Activated T-cell treated with anti-CD3 and anti-CD28 coated beads, Interleukin-2, amount 50 U/mL, for 4 hours (primary cell): Measurements from ENCODE around the gene TRAF2. TPM values are rescaled to one million over a fixed set of nuclear protein-coding genes. Genes with fewer than 3 reads are reported as not detected.

Experiments used
- ATAC-seq, 2 donors: fragments of 200-7000 bp; cut with Tn5 transposase; one replicate each; pipeline ENCODE4 v1.10.0; 2021
- DNase-seq: peaks from one replicate; pipeline ENCODE4 v3.0.0-alpha.2; 2020
- H3K27me3 Mint-ChIP-seq: one replicate; pipeline ENCODE4 v1.8.0; 2021; ENCODE audit warnings: low read depth, mixed read lengths
- H3K36me3 Mint-ChIP-seq: one replicate; pipeline ENCODE4 v1.8.0; 2022; ENCODE audit warnings: mixed read lengths; ENCODE audit not compliant: insufficient read depth
- H3K4me1 Mint-ChIP-seq: one replicate; pipeline ENCODE4 v1.8.0; 2021; ENCODE audit warnings: low read depth, mixed read lengths
- H3K4me3 Mint-ChIP-seq: one replicate; pipeline ENCODE4 v1.8.0; 2021; ENCODE audit warnings: mild to moderate bottlenecking, moderate library complexity, mixed read lengths
- H3K9me3 Mint-ChIP-seq: one replicate; pipeline ENCODE4 v1.8.0; 2021; ENCODE audit warnings: mixed read lengths
- total RNA-seq, 3 donors: library from RNA; stranded (reverse); gene quantifications; one replicate each; pipeline ENCODE4 v1.2.1, GENCODE V29; 2021

TRAF2 gene
- total RNA-seq, 3 donors from 2014 or later, result 64.3 to 73.4 (median 68.8) TPM

- peaks cover 9% of the 10 kb centered on the region for H3K4me1 Mint-ChIP-seq
- H3K27me3 Mint-ChIP-seq, result no peaks in the 10 kb centered on the region
- DNase-seq (no peak), ATAC-seq (no peak)
- H3K9me3 Mint-ChIP-seq, result no peaks in the 10 kb centered on the region
- peak overlapping the region; percentile 69 for H3K4me3 Mint-ChIP-seq
- H3K36me3 Mint-ChIP-seq, result peaks cover 7% of the 10 kb centered on the region
Measured at GRCh38 chr9:136945333-136946227, 59.3 kb downstream of the TRAF2 start.

- Mint-ChIP-seq H3K9me3 (no peaks in the 10 kb centered on the region), H3K4me3 (no peak overlapping the region), H3K4me1 (peaks cover 9% of the 10 kb centered on the region), H3K27me3 (no peaks in the 10 kb centered on the region), H3K36me3 (peaks cover 4% of the 10 kb centered on the region)
- no peak for DNase-seq
- no peak for ATAC-seq
Measured at GRCh38 chr9:136946228-136947027, 60.1 kb downstream of the TRAF2 start.

GRCh38 chr9:136947028-136947891 lies 60.9 kb downstream of the TRAF2 start:
- no peak for DNase-seq
- no peaks in the 10 kb centered on the region for H3K36me3 Mint-ChIP-seq
- peaks cover 7% of the 10 kb centered on the region for H3K4me1 Mint-ChIP-seq
- no peak for ATAC-seq
- H3K9me3 Mint-ChIP-seq, result no peaks in the 10 kb centered on the region
- H3K27me3 Mint-ChIP-seq, result no peaks in the 10 kb centered on the region
- no peak overlapping the region for H3K4me3 Mint-ChIP-seq

- ATAC-seq, result no peak
- H3K4me3 Mint-ChIP-seq, result peak overlapping the region; percentile 80
- no peaks in the 10 kb centered on the region for H3K27me3 Mint-ChIP-seq
- H3K4me1 Mint-ChIP-seq, result peaks cover 7% of the 10 kb centered on the region
- H3K9me3 Mint-ChIP-seq, result no peaks in the 10 kb centered on the region
- no peak for DNase-seq
- H3K36me3 Mint-ChIP-seq, result no peaks in the 10 kb centered on the region
Measured at GRCh38 chr9:136947955-136948510, 61.7 kb downstream of the TRAF2 start.

- Mint-ChIP-seq H3K4me3 (peak overlapping the region; percentile 80), H3K4me1 (peaks cover 7% of the 10 kb centered on the region), H3K27me3 (no peaks in the 10 kb centered on the region), H3K36me3 (no peaks in the 10 kb centered on the region), H3K9me3 (no peaks in the 10 kb centered on the region)
- peak in 1 of 2 donors; percentile 2 for ATAC-seq
- DNase-seq, result no peak
Measured at GRCh38 chr9:136949239-136949816, 63.0 kb downstream of the TRAF2 start.

- H3K36me3 Mint-ChIP-seq, result no peaks in the 10 kb centered on the region
- ATAC-seq, result peak; percentile 96 to 98
- no peaks in the 10 kb centered on the region for H3K27me3 Mint-ChIP-seq
- peak; percentile 96 for DNase-seq
- H3K4me1 Mint-ChIP-seq, result peaks cover 4% of the 10 kb centered on the region
- peak overlapping the region; percentile 80 for H3K4me3 Mint-ChIP-seq
- H3K9me3 Mint-ChIP-seq, result no peaks in the 10 kb centered on the region
Measured at GRCh38 chr9:136949817-136950655, 63.7 kb downstream of the TRAF2 start.

GRCh38 chr9:136950656-136951276 lies 64.5 kb downstream of the TRAF2 start:
- H3K4me3 Mint-ChIP-seq, result peak overlapping the region; percentile 77
- DNase-seq, result no peak
- no peak for ATAC-seq
- no peaks in the 10 kb centered on the region for H3K27me3 Mint-ChIP-seq
- peaks cover 4% of the 10 kb centered on the region for H3K4me1 Mint-ChIP-seq
- H3K36me3 Mint-ChIP-seq, result no peaks in the 10 kb centered on the region
- H3K9me3 Mint-ChIP-seq, result no peaks in the 10 kb centered on the region

GRCh38 chr9:136951541-136952320 lies 65.4 kb downstream of the TRAF2 start, which contains the start of gene LCN12:
Gene LCN12 (plus strand): TSS chr9:136952273. CDS start chr9:136952328, 55 bp downstream.
- ATAC-seq (no peak), DNase-seq (no peak)
- H3K4me3 Mint-ChIP-seq, result no peak within 1 kb of the TSS
- H3K27me3 Mint-ChIP-seq, result no peaks in the 10 kb centered on the region
- no peaks in the 10 kb centered on the region for H3K36me3 Mint-ChIP-seq
- H3K9me3 Mint-ChIP-seq, result no peaks in the 10 kb centered on the region
- peaks cover 8% of the 10 kb centered on the region for H3K4me1 Mint-ChIP-seq

GRCh38 chr9:136952321-136952850 lies 66.1 kb downstream of the TRAF2 start:
- DNase-seq, result no peak
- Mint-ChIP-seq H3K27me3 (no peaks in the 10 kb centered on the region), H3K9me3 (no peaks in the 10 kb centered on the region), H3K4me3 (no peak overlapping the region), H3K4me1 (peaks cover 8% of the 10 kb centered on the region), H3K36me3 (no peaks in the 10 kb centered on the region)
- ATAC-seq, result no peak

- no peak for DNase-seq
- H3K4me1 Mint-ChIP-seq, result peaks cover 8% of the 10 kb centered on the region
- ATAC-seq, result no peak
- H3K4me3 Mint-ChIP-seq, result no peak overlapping the region
- H3K27me3 Mint-ChIP-seq, result no peaks in the 10 kb centered on the region
- no peaks in the 10 kb centered on the region for H3K9me3 Mint-ChIP-seq
- H3K36me3 Mint-ChIP-seq, result no peaks in the 10 kb centered on the region
Measured at GRCh38 chr9:136952876-136953770, 66.8 kb downstream of the TRAF2 start.

- no peak for DNase-seq
- Mint-ChIP-seq H3K9me3 (no peaks in the 10 kb centered on the region), H3K4me1 (peaks cover 8% of the 10 kb centered on the region), H3K36me3 (no peaks in the 10 kb centered on the region), H3K27me3 (no peaks in the 10 kb centered on the region), H3K4me3 (no peak overlapping the region)
- ATAC-seq, result no peak
Measured at GRCh38 chr9:136953771-136954269, 67.5 kb downstream of the TRAF2 start.
